Measurements from ENCODE around the gene PAXIP1.

DNA sequence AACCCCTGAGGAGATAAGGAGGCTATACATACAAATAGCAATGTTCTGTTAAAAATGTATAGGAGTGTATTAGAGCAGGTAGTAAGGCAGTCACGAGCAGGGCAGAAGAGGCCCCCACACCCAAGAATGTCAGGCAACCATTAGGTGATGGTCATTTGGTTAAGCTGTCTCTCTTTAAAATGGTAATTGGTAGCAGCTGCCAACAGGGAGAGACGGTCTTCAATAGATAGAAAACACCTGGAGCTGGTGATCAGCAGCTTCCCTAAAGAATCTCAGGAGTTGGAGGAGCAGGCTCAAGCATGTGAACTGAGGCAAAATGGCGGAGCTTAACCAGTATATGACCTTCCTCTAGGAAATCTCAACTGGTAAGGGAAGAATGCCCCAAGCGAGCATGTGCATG, 40.8 kb upstream of the PAXIP1 start:
- no peak for TF ChIP-seq CTCF (conservative IDR thresholded peaks at IDR 0.05)
- no peak for TF ChIP-seq EZH2 (IDR thresholded peaks at IDR 0.05; ENCODE audit: low read depth)
